Measurements from ENCODE around the gene PPOX. TPM values are rescaled to one million over a fixed set of nuclear protein-coding genes. Genes with fewer than 3 reads are reported as not detected.

The PPOX gene
- total RNA-seq, 1 donor from 2014 or later, result 28.3 TPM

GRCh38 chr1:161140755-161141400 is 25.3 kb upstream of the PPOX start:
- no peaks in the 10 kb centered on the region for H3K36me3 ChIP-seq (ENCODE audit: control insufficient read depth, insufficient read depth, low read length)
- TF ChIP-seq, protein P1, sequence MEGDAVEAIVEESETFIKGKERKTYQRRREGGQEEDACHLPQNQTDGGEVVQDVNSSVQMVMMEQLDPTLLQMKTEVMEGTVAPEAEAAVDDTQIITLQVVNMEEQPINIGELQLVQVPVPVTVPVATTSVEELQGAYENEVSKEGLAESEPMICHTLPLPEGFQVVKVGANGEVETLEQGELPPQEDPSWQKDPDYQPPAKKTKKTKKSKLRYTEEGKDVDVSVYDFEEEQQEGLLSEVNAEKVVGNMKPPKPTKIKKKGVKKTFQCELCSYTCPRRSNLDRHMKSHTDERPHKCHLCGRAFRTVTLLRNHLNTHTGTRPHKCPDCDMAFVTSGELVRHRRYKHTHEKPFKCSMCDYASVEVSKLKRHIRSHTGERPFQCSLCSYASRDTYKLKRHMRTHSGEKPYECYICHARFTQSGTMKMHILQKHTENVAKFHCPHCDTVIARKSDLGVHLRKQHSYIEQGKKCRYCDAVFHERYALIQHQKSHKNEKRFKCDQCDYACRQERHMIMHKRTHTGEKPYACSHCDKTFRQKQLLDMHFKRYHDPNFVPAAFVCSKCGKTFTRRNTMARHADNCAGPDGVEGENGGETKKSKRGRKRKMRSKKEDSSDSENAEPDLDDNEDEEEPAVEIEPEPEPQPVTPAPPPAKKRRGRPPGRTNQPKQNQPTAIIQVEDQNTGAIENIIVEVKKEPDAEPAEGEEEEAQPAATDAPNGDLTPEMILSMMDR (IDR thresholded peaks at IDR 0.05; ENCODE audit: insufficient read depth, low read length, poor library complexity, severe bottlenecking), result no peak
- no peaks in the 10 kb centered on the region for H3K27me3 ChIP-seq (ENCODE audit: control insufficient read depth, insufficient read depth, low read length)
- no peak for DNase-seq (ENCODE audit: low read depth)
- no peak overlapping the region for H3K4me3 ChIP-seq (ENCODE audit: low read depth, low read length)

DNA sequence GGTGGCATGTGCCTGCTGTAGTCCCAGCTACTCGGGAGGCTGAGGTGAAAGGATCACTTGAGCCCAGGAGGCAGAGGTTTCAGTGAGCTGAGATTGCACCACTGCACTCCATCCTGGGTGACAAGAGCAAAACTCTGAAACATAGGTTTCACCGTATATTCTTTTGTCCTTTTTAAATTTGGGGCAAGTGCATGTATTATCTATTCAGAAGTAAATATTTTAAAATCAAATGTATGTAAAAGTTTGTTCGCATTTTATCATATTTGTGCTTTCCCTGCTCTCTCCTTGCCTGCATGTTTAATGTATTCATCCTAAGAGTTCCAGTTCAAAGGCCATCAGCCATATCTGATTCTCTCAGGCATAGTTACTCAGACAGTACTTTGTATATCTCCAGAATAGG is 20.4 kb upstream of the PPOX start:
- TF ChIP-seq, protein P1 (IDR thresholded peaks at IDR 0.05; ENCODE audit: insufficient read depth, low read length, poor library complexity, severe bottlenecking), result no peak
- H3K36me3 ChIP-seq (ENCODE audit: control insufficient read depth, insufficient read depth, low read length), result no peaks in the 10 kb centered on the region

DNA sequence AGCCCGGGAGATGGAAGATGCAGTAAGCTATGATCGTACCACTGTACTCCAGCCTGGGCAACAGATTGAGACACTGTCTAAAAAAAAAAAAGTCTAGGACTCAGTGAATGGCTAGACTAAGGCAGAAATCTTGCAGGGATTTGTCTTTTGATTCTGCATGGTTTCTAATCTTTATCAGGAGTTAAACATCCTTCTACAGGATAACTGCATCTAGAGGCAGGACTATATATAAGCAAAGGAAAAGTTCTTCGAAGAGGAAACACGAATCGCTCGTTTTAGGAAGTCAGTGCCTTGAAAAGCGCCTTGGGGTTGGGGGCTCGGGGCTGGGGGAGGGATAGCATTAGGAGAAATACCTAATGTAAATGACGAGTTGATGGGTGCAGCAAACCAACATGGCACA is 13.1 kb upstream of the PPOX start:
- no peak for DNase-seq (ENCODE audit: low read depth)
- TF ChIP-seq, protein P1 (IDR thresholded peaks at IDR 0.05; ENCODE audit: insufficient read depth, low read length, poor library complexity, severe bottlenecking), result no peak
- Histone ChIP-seq H3K36me3 (ENCODE audit: control insufficient read depth, insufficient read depth, low read length) (peaks cover 1% of the 10 kb centered on the region), H3K4me3 (ENCODE audit: low read depth, low read length) (peak overlapping the region; percentile 83), H3K27me3 (ENCODE audit: control insufficient read depth, insufficient read depth, low read length) (no peaks in the 10 kb centered on the region)

More for the DNA sequence above, 20.4 kb upstream of the PPOX start:
- Histone ChIP-seq H3K4me3 (ENCODE audit: low read depth, low read length) (no peak overlapping the region), H3K27me3 (ENCODE audit: control insufficient read depth, insufficient read depth, low read length) (no peaks in the 10 kb centered on the region)
- no peak for DNase-seq (ENCODE audit: low read depth)

DNA sequence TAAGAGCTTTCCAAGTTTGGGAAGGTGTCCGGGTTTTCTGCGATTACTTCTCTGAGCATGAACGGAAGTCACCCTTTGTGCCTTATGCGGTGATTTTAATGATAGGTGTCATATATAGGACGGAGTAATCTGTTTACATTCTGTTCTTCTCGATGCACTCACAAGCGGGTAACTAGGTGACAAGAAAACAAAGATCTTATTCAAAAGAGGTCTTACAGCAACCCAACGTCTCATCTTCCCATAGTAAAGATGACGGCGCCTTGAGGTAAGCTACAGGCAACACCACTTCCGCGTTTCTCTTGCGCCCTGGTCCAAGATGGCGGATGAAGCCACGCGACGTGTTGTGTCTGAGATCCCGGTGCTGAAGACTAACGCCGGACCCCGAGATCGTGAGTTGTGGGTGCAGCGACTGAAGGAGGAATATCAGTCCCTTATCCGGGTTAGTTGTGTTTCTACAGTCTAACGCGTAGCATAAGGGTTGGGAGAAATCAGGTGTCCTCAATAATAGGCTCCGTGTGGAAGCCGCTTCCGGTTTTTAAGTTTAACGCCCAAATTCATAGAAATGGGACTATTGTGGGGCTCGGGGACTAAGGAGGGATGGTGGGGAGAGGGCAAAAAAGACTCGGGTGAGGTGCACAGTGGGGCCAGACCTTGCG is 12.4 kb upstream of the PPOX start, which contains the start of gene UFC1:
TSS of gene UFC1 (plus strand) at position 297 of the 656 bp plus-strand sequence. CDS start at position 317, 20 bp downstream.
- no peaks in the 10 kb centered on the region for H3K27me3 ChIP-seq (ENCODE audit: control insufficient read depth, insufficient read depth, low read length)
- TF ChIP-seq, protein P1 (IDR thresholded peaks at IDR 0.05; ENCODE audit: insufficient read depth, low read length, poor library complexity, severe bottlenecking), result no peak
- DNase-seq (ENCODE audit: low read depth), result no peak
- peaks cover 1% of the 10 kb centered on the region for H3K36me3 ChIP-seq (ENCODE audit: control insufficient read depth, insufficient read depth, low read length)
- peak within 1 kb of the TSS; percentile 83 for H3K4me3 ChIP-seq (ENCODE audit: low read depth, low read length)

DNA sequence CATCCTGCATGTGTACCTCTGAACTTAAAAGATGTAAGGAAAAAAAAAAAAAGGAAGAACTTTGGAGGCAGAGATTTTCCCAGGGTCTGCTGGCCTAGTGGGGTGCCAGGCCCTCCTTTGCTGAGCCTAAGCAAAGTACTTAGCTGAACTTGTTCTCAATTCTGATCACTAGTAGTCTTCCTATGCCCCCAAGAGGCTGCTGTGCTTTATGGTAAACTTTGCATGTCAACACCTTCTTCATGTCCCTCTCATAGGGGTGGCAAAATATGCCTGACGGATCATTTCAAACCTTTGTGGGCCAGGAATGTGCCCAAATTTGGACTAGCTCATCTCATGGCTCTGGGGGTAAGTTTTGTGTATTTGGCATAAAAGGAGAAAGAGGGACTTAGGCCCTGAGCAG is 8.4 kb upstream of the PPOX start:
- TF ChIP-seq, protein P1 (IDR thresholded peaks at IDR 0.05; ENCODE audit: insufficient read depth, low read length, poor library complexity, severe bottlenecking), result no peak
- Histone ChIP-seq H3K27me3 (ENCODE audit: control insufficient read depth, insufficient read depth, low read length) (no peaks in the 10 kb centered on the region), H3K4me3 (ENCODE audit: low read depth, low read length) (no peak overlapping the region), H3K36me3 (ENCODE audit: control insufficient read depth, insufficient read depth, low read length) (peaks cover 1% of the 10 kb centered on the region)
- no peak for DNase-seq (ENCODE audit: low read depth)
